Activated CD4-positive, alpha-beta T cell treated with anti-CD3 and anti-CD28 coated beads, Interleukin-2, amount 50 U/mL, for 16 hours (primary cell): ENCODE results near the gene PCK1.

ENCODE experiments used
- DNase-seq: peaks from one replicate; pipeline ENCODE4 v3.0.0-alpha.2; 2020

The PCK1 gene

DNA sequence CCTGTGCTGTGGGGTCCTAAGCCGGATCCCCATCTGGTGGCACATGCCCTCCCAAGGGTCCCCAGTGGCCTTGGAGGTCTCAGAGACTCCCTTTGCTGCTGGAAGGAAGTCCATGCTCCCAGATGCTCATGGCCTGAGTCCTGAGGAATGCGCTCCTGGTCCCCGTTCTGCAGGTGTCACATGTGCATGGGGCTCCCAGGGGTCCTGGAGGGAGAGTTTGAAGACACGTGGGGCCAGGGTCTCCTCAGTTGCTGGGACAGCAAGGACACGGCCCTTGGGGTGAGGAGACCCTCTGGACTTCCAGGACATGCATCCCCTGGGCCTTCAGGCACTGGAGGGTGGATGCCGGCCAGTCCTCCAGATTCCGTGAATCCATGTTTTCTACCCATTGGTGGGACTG is 47.6 kb downstream of the PCK1 start:
- DNase-seq: no peak

DNA sequence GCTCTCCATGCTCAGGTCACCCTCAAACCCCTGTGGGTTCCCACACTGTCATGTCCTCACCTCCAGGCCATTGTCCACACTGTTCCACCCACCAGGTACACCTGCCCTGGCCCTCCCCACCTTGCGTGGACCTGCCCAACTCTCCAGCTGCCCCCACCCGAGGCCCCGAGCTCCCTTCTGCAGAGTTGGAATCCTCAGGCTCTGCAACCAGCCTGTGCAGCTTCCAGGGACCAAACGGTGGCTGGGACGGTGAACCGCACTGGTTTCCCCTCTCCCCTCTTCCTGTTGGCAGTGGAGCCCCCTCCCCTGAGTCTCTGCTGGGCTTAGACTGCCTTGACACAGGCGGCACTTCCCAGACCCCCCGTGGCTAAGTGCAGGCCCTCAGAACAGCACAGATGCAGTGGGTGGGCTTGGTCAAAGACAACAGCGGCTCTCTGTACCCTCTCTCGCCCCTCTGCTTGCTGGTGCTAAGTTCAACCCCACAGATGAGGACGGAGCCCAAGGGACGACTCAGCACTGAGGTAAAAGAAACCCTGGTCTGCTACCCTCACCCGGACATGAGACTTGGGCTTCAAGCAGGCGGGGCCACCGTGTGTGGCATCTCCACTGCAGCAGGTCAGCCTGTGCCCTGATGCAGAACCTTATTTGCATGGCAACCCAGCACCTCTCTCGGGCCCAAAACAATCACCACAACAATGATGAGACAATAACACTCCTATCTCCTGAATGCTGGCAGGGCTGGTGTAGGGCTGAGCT is 48.4 kb downstream of the PCK1 start:
- DNase-seq: no peak

DNA sequence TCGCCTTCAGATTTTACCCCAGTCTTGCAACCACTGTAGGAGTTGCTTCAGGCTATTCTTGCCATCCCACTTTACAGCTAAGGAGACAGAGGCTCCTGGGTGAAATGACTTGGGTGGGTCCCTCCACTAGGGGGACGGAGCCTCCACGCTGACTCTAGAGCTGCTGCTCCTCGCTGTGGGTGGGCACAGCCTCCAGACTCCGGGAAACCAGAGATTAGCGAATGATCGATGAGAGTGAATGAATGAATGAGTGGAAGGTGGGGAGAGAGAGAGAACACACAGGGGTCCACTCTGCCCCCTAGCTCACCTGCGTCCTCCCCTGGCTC is 48.9 kb downstream of the PCK1 start:
- DNase-seq: no peak

DNA sequence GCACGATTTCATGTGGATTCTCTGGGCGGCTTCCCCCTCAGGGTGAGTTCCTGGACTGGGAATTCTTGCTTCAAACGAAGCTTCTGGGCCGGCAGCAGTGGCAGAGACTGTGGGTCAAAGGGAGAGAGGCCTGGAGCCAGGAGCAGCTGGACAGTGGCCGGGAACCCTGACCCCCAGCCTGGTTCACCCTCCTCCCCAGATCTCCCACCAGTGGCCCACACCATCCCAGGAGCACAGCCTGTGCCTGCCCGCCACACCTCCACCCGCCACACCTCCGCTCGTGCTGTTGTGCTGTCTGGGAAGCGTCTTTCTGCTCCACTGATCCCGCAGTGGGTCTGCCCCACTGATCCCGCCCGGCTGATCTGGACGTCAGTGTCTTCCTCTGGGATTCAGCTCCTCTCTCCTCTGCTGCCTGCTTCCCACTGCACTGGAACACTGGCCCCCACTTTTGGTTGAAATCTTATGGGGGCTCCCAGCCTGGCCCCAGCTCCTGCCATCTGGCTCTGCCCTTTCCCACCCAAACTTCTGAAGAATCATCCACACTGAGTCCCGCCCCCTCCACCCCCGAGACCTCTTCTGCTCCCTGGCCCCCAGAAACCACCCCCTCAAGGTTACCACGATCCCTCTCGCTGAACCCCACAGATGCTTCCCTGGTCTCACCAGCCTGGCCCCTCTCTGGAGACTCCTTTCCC is 49.5 kb downstream of the PCK1 start:
- no peak for DNase-seq

DNA sequence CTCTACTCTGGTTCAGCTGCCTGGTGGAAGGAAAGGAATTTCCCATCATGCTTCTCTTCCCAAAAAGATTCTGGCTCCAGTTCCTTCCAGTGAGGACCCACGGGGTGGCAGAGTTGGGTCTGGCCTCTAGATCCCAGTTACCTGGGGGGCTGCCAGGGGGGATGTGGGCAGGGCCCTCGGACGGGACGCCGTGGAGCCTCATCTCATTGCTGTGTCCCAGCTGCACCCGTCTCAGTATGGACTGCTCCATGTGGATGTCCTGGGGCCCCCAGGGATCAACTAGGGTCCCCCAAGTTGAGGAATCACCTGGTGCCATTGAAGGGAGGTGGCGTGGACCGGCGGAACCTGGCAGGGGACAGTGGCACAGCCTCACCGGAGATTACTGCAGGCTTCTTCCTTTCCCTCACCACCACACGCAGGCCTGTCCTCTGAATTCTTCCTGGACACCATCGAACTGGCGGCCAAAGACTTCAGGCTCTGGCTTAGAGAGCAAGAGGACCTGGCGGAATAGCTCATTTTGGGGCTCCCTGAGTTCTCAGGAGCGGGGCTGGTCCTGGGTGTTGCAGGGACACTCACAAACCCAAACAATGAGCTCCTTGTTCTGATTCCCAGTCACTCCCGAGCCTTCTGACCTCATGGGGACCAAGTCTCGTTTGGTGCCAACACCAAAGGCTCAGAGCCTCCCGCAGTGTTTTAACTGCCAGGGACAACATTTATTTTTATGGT is 50.8 kb downstream of the PCK1 start:
- no peak for DNase-seq

DNA sequence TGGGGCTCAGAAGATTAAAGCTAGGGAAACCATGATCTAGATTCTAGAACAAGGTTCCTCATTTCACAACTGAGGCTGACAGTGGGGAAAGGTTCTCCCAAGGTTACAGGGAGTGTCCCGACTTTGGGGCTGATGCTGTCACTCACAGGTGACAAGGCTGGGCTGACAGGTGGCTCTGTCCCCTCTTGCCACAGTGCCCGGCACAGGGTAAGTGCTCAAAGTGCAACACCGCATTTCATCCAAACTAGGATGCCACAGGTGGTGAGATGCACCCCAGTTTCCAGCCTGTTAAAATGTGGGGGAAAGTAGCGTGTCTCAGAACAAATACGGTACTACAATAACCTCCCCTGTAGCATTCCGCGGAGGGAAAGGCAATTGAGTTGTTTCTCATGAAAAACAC is 51.5 kb downstream of the PCK1 start:
- DNase-seq: no peak

DNA sequence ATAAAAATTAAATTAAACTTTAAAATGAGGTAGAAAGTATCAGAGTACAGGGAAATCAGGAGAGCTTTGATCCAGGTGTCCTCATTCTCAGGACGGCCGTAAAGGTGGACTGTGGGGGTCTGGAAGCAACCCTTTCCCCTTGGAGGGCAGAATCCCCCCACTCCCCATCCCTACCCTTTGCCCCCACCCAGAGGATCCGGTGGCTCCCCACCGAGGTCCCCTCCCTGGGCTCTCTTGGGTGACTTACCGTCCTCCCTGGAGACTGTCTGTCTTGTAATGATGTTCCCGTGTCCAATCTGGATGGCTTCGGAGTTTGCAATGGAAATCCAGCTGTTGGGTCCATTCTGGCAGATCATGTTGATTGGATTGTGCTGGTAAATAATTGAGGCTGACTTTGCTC is 52.0 kb downstream of the PCK1 start:
- no peak for DNase-seq

DNA sequence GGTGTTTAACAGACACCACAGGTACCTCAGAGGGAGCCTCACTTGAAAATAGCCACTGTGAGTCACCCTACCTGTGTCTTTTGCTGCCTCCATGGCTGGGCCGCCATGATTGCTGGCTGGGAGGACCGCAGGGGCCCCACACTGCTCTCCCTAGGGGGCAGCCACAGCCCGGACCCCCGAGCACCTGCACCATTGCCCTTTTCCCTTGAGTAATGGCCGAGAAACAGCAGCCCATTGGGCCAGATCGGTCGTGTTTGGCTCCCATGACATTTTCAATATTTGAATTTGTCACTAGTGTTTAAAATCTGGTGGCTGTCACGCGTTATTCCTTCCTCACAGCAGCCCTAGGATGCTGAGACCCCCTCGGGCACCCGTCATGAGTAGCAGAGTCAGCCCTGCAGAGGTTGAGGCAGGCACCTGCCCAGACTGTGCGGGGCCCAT is 52.6 kb downstream of the PCK1 start:
- DNase-seq: no peak

DNA sequence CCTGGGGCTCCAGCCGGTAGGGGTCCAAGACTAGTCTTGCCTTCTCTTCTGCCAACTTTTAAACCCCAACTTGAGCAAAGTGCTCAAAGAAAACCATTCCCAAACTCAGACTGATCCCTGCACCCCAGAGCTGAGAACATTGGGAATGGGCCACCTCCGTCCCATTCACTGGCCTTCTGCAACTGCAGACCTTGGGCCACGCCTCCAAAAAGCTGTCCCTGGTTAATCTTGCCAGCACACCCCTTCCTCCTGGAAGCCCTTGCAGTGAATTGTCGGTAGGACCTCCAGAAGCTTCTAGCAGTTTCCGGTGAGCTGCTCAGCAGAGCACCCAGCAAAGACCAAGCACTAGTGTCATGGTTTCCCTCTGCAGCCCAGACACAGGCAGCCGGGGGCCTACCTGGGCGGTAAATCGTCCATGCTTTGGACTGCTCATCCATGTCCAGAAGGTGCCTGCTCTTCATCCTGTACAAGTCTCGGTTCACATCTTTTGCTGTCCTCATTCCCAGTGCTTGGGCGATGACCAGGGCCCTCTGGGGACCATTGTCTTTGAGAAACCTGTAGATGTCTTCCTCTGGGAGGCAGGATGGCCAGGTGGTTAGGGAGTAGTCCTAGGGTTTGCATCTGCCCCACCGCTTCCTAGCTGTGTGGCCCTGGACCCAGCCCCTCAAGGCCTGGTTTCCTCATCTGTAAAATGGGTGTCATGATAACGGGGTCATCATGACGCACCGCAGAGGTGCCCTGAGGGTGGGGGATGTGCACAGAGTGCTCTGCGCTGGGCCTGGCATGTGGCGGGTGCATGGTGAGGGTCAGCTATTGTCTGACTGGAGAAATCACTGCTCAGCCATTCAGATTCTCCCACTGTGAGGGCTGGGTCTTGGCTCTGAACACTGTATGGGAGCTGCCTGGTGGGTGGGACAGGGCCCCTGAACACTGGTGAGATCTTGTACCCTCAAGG is 53.9 kb downstream of the PCK1 start:
- no peak for DNase-seq

DNA sequence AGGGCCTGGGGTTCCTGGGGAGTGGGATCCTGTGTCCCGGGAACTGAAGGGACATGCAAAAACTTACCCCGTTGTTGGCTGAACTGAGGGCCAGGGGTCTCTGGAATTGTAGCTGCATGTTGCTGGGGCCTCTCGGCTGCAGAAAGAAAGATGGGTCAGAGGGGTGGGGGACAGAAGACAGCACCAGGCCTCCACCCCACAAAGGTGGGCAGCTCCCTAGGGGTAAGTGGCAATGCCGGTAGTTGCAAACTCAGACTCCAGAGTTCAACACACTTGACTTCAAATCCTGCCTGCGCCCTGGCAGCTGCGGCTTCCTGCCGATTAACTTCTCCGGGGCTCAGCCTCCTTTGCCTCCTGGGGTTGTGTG is 54.5 kb downstream of the PCK1 start:
- no peak for DNase-seq

DNA sequence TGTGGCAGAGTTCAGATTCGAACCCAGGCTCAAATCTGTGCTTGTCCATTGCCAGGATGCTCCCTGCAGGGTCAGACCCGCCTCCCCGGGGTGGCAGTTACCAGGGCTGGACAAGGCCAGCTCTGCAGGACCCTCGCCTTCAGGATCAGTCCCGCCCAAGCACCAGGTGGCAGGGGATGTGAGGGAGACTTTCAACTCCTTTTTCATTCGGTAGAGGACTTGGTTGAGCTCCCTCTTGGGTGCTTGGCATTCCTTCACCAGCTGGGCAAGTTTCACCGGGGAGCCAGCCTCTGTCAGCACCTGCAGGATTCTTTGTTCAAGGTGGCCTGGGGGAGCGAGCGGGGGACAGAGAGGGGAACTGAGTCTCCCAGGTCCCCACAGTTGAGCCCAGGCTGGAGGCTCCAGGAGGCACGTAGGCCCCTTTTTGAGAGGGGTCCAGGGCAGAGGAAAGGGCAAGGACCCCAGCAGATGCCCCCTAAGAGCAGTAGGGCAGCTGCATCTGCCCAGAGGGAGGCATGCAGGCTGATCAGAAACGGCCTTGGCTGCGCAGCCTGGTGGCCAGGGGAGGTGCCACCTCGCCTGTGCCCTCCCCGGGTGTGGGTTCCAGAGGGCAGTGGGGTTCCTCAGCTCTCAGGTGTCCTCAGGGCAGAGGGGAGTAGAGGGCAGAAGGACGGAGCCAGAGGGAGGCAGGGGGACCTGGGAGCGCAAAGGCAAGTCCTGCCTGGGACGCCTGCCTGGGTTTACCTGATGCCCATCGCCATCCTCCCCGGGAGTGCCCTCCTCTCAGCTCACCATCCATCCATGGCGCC is 55.4 kb downstream of the PCK1 start:
- no peak for DNase-seq

DNA sequence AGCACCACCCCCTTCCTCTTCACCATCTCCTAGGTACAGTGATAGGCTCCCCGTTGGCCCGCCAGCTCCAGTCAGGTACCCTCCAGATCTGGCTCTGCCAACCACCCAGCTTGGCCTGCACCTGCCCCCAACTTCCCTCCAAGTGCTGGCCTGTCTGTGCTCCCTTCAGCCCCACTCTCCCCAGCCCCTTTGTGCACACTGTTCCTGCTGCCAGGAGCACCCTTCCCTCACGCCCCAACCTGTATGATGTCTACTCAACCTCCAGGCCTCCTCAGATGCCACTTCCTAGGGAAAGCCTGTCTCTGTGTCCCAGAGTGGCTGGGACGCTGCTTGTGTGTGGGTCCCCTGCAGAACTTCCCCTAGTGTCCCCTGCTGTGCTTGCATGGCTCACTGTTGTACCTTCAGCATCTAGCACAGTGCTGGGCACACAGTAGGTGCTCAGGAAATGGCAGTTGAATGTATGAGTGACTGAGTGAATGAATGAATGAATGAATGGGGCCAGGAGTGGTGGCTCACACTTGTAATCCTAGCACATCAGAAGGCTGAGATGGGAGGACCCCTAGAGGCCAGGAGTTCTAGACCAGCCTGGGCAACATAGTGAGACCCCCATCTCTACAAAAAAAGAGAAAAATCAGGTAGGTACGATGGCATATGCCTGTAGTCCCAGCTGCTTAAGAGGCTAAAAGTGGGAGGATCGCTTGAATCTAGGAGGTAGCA is 56.3 kb downstream of the PCK1 start:
- no peak for DNase-seq
